Stimulated activated naive B cell treated with anti-CD40 and anti-IgM and Interleukin-4, amounts not matched to agents 10 μg/mL and 1 μg/mL and 100 μg/mL, for 72 hours (primary cell): ENCODE results near the gene PHKA2.

Source experiments
- ATAC-seq, 2 donors: fragments of 150-1000 bp; cut with Tn5 transposase; replicated peaks; 2 replicates each; pipeline ENCODE4 v1.10.0; 2021; ENCODE audit warnings: moderate library complexity in 1 of 2
- DNase-seq: peaks from one replicate; pipeline ENCODE4 v3.0.0; 2021
- H3K27ac Mint-ChIP-seq: one replicate; pipeline ENCODE4 v1.8.0; 2022; ENCODE audit warnings: mild to moderate bottlenecking, mixed read lengths
- H3K27me3 Mint-ChIP-seq, 2 donors: one replicate each; pipeline ENCODE4 v1.8.0; 2022; ENCODE audit warnings: mixed read lengths in 2 of 2
- H3K36me3 Mint-ChIP-seq, 2 donors: one replicate each; pipeline ENCODE4 v1.8.0; 2022; ENCODE audit warnings: mixed read lengths in 2 of 2, mild to moderate bottlenecking in 1 of 2
- H3K4me1 Mint-ChIP-seq, 2 donors: one replicate each; pipeline ENCODE4 v1.8.0; 2022; ENCODE audit warnings: mixed read lengths in 2 of 2, mild to moderate bottlenecking in 1 of 2
- H3K4me3 Mint-ChIP-seq, 2 donors: one replicate each; pipeline ENCODE4 v1.8.0; 2022; ENCODE audit warnings: mild to moderate bottlenecking in 2 of 2, mixed read lengths in 2 of 2, moderate library complexity in 1 of 2
- H3K9me3 Mint-ChIP-seq, 2 donors: one replicate each; pipeline ENCODE4 v1.8.0; 2022; ENCODE audit warnings: mixed read lengths in 2 of 2, mild to moderate bottlenecking in 1 of 2

The PHKA2 gene

GRCh38 chrX:18931972-18932371, 51.9 kb downstream of the PHKA2 start:
- Mint-ChIP-seq H3K36me3 (peaks cover 8 to 11% of the 10 kb centered on the region in 2 donors), H3K4me3 (no peak overlapping the region), H3K4me1 (no peaks in the 10 kb centered on the region), H3K27me3 (no peaks in the 10 kb centered on the region), H3K27ac (no peak overlapping the region), H3K9me3 (no peaks in the 10 kb centered on the region)
- DNase-seq (no peak), ATAC-seq (no peak)

- peaks cover 8 to 9% of the 10 kb centered on the region in 2 donors for H3K36me3 Mint-ChIP-seq
- H3K4me3 Mint-ChIP-seq, result no peak overlapping the region
- no peaks in the 10 kb centered on the region for H3K27me3 Mint-ChIP-seq
- no peak for DNase-seq
- H3K4me1 Mint-ChIP-seq, result no peaks in the 10 kb centered on the region
- no peaks in the 10 kb centered on the region for H3K9me3 Mint-ChIP-seq
- H3K27ac Mint-ChIP-seq, result no peak overlapping the region
- ATAC-seq, result peak in 1 of 2 donors; percentile 55
Observed at GRCh38 chrX:18929775-18930174, 54.1 kb downstream of the PHKA2 start.

- Mint-ChIP-seq H3K4me3 (no peak overlapping the region), H3K9me3 (no peaks in the 10 kb centered on the region), H3K27ac (no peak overlapping the region), H3K27me3 (no peaks in the 10 kb centered on the region), H3K4me1 (no peaks in the 10 kb centered on the region), H3K36me3 (peaks cover 4 to 9% of the 10 kb centered on the region in 2 donors)
- DNase-seq, result no peak
- ATAC-seq, result no peak
Observed at GRCh38 chrX:18927558-18927957, 56.4 kb downstream of the PHKA2 start.

GRCh38 chrX:18924507-18925088, 59.3 kb downstream of the PHKA2 start:
- Mint-ChIP-seq H3K36me3 (peaks cover 5 to 7% of the 10 kb centered on the region in 2 donors), H3K9me3 (no peaks in the 10 kb centered on the region), H3K27ac (no peak overlapping the region), H3K27me3 (no peaks in the 10 kb centered on the region), H3K4me3 (no peak overlapping the region), H3K4me1 (no peaks in the 10 kb centered on the region)
- no peak for ATAC-seq
- no peak for DNase-seq

- Mint-ChIP-seq H3K4me3 (no peak overlapping the region), H3K27ac (no peak overlapping the region), H3K36me3 (peaks cover 22 to 29% of the 10 kb centered on the region in 2 donors), H3K27me3 (no peaks in the 10 kb centered on the region), H3K4me1 (no peaks in the 10 kb centered on the region), H3K9me3 (peaks cover 0 to 4% of the 10 kb centered on the region in 2 donors)
- ATAC-seq (no peak), DNase-seq (no peak)
Observed at GRCh38 chrX:18920566-18920965, 63.3 kb downstream of the PHKA2 start.

- no peak for ATAC-seq
- Mint-ChIP-seq H3K4me3 (no peak overlapping the region), H3K4me1 (no peaks in the 10 kb centered on the region), H3K27me3 (no peaks in the 10 kb centered on the region), H3K27ac (no peak overlapping the region), H3K9me3 (peaks cover 0 to 4% of the 10 kb centered on the region in 2 donors), H3K36me3 (peaks cover 24 to 31% of the 10 kb centered on the region in 2 donors)
- no peak for DNase-seq
Observed at GRCh38 chrX:18920079-18920478, 63.8 kb downstream of the PHKA2 start.

GRCh38 chrX:18917831-18918230, 66.1 kb downstream of the PHKA2 start:
- H3K36me3 Mint-ChIP-seq, result peaks cover 24 to 31% of the 10 kb centered on the region in 2 donors
- ATAC-seq (no peak), DNase-seq (no peak)
- H3K27me3 Mint-ChIP-seq, result no peaks in the 10 kb centered on the region
- no peak overlapping the region for H3K27ac Mint-ChIP-seq
- H3K4me3 Mint-ChIP-seq, result no peak overlapping the region
- peaks cover 0 to 4% of the 10 kb centered on the region in 2 donors for H3K9me3 Mint-ChIP-seq
- no peaks in the 10 kb centered on the region for H3K4me1 Mint-ChIP-seq

- Mint-ChIP-seq H3K36me3 (peaks cover 5 to 9% of the 10 kb centered on the region in 2 donors), H3K9me3 (no peaks in the 10 kb centered on the region), H3K4me1 (no peaks in the 10 kb centered on the region), H3K27me3 (no peaks in the 10 kb centered on the region), H3K4me3 (no peak overlapping the region), H3K27ac (no peak overlapping the region)
- DNase-seq (no peak), ATAC-seq (no peak)
Observed at GRCh38 chrX:18906286-18906685, 77.6 kb downstream of the PHKA2 start.

- peaks cover 4 to 10% of the 10 kb centered on the region in 2 donors for H3K36me3 Mint-ChIP-seq
- ATAC-seq, result no peak
Observed at GRCh38 chrX:18900401-18900976, 83.4 kb downstream of the PHKA2 start.

GRCh38 chrX:18899796-18900380, 84.0 kb downstream of the PHKA2 start:
- DNase-seq, result no peak
- H3K27ac Mint-ChIP-seq, result no peak overlapping the region
- no peak for ATAC-seq
- peaks cover 4 to 10% of the 10 kb centered on the region in 2 donors for H3K36me3 Mint-ChIP-seq
- no peaks in the 10 kb centered on the region for H3K27me3 Mint-ChIP-seq
- H3K9me3 Mint-ChIP-seq, result no peaks in the 10 kb centered on the region
- H3K4me3 Mint-ChIP-seq, result no peak overlapping the region
- H3K4me1 Mint-ChIP-seq, result no peaks in the 10 kb centered on the region

More at GRCh38 chrX:18900401-18900976, 83.4 kb downstream of the PHKA2 start:
- Mint-ChIP-seq H3K4me3 (no peak overlapping the region), H3K9me3 (no peaks in the 10 kb centered on the region), H3K4me1 (no peaks in the 10 kb centered on the region), H3K27ac (no peak overlapping the region), H3K27me3 (no peaks in the 10 kb centered on the region)
- DNase-seq, result no peak

- Mint-ChIP-seq H3K4me1 (no peaks in the 10 kb centered on the region), H3K27me3 (no peaks in the 10 kb centered on the region), H3K36me3 (peaks cover 4 to 12% of the 10 kb centered on the region in 2 donors), H3K4me3 (no peak overlapping the region), H3K9me3 (no peaks in the 10 kb centered on the region), H3K27ac (no peak overlapping the region)
- ATAC-seq (no peak), DNase-seq (no peak)
Observed at GRCh38 chrX:18898492-18898891, 85.4 kb downstream of the PHKA2 start.

- DNase-seq (no peak), ATAC-seq (no peak)
- no peaks in the 10 kb centered on the region for H3K9me3 Mint-ChIP-seq
- H3K27me3 Mint-ChIP-seq, result no peaks in the 10 kb centered on the region
- no peak overlapping the region for H3K27ac Mint-ChIP-seq
- no peak overlapping the region for H3K4me3 Mint-ChIP-seq
- peaks cover 4 to 15% of the 10 kb centered on the region in 2 donors for H3K36me3 Mint-ChIP-seq
- H3K4me1 Mint-ChIP-seq, result no peaks in the 10 kb centered on the region
Observed at GRCh38 chrX:18898091-18898490, 85.8 kb downstream of the PHKA2 start.

GRCh38 chrX:18897611-18898010, 86.3 kb downstream of the PHKA2 start:
- no peaks in the 10 kb centered on the region for H3K9me3 Mint-ChIP-seq
- DNase-seq (no peak), ATAC-seq (no peak)
- H3K36me3 Mint-ChIP-seq, result peaks cover 4 to 16% of the 10 kb centered on the region in 2 donors
- H3K27ac Mint-ChIP-seq, result no peak overlapping the region
- no peak overlapping the region for H3K4me3 Mint-ChIP-seq
- no peaks in the 10 kb centered on the region for H3K4me1 Mint-ChIP-seq
- no peaks in the 10 kb centered on the region for H3K27me3 Mint-ChIP-seq

GRCh38 chrX:18896680-18897544, 87.0 kb downstream of the PHKA2 start:
- no peaks in the 10 kb centered on the region for H3K4me1 Mint-ChIP-seq
- H3K9me3 Mint-ChIP-seq, result no peaks in the 10 kb centered on the region
- no peak overlapping the region for H3K4me3 Mint-ChIP-seq
- no peak overlapping the region for H3K27ac Mint-ChIP-seq
- no peak for ATAC-seq
- peaks cover 4 to 16% of the 10 kb centered on the region in 2 donors for H3K36me3 Mint-ChIP-seq
- H3K27me3 Mint-ChIP-seq, result no peaks in the 10 kb centered on the region
- DNase-seq, result no peak
